DND-41 (cell line): ENCODE data around the gene ABTB1.

Experiments
- CTCF ChIP-seq: IDR thresholded peaks from 2 replicates; pipeline ENCODE4 v1.5.1; 2012; ENCODE audit warnings: borderline replicate concordance, low read length, moderate library complexity, mild to moderate bottlenecking; ENCODE audit not compliant: poor library complexity, severe bottlenecking; ENCODE audit errors: extremely low read depth
- EZH2 ChIP-seq: IDR thresholded peaks from 3 replicates; pipeline ENCODE4 v1.6.1; 2012; ENCODE audit warnings: borderline replicate concordance, low read depth, mild to moderate bottlenecking, moderate library complexity, low read length, inconsistent platforms; ENCODE audit not compliant: severe bottlenecking

GRCh38 chr3:127691974-127692373, 19.2 kb downstream of the ABTB1 start:
- TF ChIP-seq CTCF (no peak), EZH2 (no peak)
